HG03558 (cell line): ENCODE data around the gene MICU2.

Source experiments
- ATAC-seq: cut with Tn5 transposase; IDR thresholded peaks from one replicate; pipeline ENCODE4 v1.9.1; 2021; ENCODE audit warnings: moderate number of reproducible peaks; ENCODE audit not compliant: unreplicated experiment; ENCODE audit errors: extremely low read depth

The MICU2 gene

DNA sequence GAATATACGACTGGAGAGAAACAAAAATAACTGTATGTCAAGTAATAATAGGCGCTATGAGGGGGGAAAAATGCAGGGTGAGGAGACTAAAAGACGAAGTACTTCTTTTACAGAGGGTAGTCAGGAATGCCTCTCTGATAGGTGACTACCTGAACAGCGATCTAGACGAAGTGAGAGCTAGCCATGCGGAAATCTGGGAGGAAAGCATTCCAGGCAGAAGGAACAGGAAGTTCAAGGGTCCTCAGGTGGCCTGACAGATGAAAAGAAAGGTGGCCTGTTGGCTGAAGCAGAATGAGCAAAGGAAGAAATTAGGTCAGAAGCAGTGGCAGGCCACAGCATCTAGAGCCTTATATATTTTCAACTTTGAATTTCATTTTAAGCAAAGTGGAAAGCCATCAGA lies 158.2 kb downstream of the MICU2 start:
- no peak for ATAC-seq

DNA sequence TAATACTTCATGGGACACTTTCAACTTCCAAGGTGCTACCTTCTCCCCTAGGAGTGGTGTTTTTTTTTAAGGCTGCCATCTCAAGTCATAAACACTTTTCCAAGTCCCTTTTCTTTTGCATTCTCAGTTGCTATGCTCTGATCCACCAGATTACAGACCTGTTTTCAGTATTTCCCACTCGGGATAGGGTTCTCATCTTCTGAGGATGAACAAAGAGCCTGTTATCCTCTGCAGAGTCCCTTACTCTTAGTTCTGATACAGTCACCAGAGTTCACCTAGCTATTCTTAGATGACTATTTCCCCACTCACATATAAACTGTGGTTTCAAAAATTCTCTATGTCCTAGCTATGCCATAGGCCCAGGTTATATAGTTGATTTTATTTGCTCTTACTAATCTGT lies 160.8 kb downstream of the MICU2 start:
- ATAC-seq, result no peak
